AG09309 (cell line): ENCODE results near the gene NPHS1.

Source experiments
- DNase-seq: peaks from one replicate; pipeline ENCODE4 v3.0.0-alpha.2; 2010; ENCODE audit warnings: low read depth
- H3K4me3 ChIP-seq: 2 replicates; pipeline ENCODE4 v1.5.1; 2011; ENCODE audit warnings: mild to moderate bottlenecking, low read depth, low read length, moderate library complexity; ENCODE audit not compliant: control insufficient read depth
- TF ChIP-seq, protein P1 (sequence below): IDR thresholded peaks from 2 replicates; pipeline ENCODE4 v1.5.1; 2011; ENCODE audit warnings: mild to moderate bottlenecking, low read depth, low read length, inconsistent platforms; ENCODE audit not compliant: insufficient read depth, control insufficient read depth; ENCODE audit errors: missing control alignments

NPHS1 gene

DNA sequence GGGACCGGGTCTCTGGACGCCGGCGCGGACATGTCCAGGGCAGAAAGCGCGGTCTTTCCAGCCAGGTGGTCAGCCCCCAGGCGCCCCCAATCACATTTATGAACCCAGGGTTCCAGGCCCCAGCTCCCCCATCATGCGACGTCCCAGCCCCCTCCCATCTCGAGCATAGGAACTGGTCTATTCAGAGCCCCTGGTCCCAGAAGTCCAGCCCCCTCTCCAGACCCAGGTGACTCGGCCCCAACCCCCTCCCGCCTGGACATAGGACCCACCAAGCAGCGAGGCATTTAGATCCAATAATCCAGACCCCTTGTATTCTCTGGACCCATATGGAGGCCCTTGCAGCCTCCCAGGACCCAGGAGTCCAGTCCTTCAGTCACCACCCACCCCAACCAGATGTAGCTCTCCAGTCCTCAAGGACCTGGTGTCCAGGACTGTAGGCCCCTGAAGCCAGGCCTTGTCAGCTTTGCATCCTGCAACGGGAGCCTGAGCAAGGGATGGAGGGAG lies 16.6 kb upstream of the NPHS1 start:
- peak overlapping the region; percentile 27 for H3K4me3 ChIP-seq
- TF ChIP-seq, protein P1, sequence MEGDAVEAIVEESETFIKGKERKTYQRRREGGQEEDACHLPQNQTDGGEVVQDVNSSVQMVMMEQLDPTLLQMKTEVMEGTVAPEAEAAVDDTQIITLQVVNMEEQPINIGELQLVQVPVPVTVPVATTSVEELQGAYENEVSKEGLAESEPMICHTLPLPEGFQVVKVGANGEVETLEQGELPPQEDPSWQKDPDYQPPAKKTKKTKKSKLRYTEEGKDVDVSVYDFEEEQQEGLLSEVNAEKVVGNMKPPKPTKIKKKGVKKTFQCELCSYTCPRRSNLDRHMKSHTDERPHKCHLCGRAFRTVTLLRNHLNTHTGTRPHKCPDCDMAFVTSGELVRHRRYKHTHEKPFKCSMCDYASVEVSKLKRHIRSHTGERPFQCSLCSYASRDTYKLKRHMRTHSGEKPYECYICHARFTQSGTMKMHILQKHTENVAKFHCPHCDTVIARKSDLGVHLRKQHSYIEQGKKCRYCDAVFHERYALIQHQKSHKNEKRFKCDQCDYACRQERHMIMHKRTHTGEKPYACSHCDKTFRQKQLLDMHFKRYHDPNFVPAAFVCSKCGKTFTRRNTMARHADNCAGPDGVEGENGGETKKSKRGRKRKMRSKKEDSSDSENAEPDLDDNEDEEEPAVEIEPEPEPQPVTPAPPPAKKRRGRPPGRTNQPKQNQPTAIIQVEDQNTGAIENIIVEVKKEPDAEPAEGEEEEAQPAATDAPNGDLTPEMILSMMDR = no peak
- no peak for DNase-seq

DNA sequence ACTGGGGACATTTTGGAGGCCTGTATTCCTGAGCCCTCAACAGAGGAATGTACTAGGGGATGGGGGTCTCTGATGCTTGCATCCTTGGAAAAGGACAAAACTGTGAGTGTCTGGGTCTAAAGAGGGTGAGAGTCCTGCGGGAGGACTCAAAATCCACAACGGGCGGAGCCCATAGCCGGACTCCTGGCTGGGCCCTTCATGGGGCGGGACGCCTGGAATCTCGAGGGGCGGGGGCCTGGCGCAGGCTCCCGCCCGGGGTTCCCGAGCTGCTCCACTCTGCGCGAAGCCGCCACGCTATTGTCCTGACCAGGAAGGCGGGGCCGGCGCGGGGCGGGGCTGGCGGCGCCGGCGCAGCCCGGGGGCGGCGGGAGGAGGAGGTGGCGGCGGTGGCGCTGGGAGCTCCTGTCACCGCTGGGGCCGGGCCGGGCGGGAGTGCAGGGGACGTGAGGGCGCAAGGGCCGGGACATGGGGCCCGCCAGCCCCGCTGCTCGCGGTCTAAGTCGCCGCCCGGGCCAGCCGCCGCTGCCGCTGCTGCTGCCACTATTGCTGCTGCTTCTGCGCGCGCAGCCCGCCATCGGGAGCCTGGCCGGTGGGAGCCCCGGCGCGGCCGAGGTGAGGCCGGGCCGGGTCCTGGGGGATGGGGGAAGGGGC lies 16.0 kb upstream of the NPHS1 start, which contains the start of gene APLP1:
TSS of gene APLP1 (plus strand) at position 403 of the 651 bp plus-strand sequence. CDS start at position 466, 63 bp downstream.
- TF ChIP-seq, protein P1 = no peak
- peak within 1 kb of the TSS; percentile 27 for H3K4me3 ChIP-seq
- DNase-seq = no peak

DNA sequence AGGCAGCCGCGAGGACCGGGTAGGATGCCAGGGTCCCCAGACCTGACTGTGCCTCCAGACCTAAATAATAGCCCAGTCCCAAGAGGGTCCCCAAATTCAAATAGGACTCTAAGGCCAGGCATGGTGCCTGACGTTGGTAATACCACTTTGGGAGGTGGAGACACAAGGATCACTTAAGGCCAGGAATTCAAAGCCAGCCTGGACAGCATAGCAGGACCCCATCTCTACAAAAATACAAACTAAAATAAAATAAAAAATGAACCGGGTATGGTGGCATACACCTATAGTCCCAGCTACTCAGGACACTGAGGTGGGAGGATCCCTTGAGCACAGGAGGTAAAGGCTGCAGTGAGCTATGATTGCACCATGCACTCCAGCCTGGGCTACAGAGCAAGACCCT lies 10.7 kb upstream of the NPHS1 start:
- H3K4me3 ChIP-seq = no peak overlapping the region
- TF ChIP-seq, protein P1 = no peak
- DNase-seq = no peak

DNA sequence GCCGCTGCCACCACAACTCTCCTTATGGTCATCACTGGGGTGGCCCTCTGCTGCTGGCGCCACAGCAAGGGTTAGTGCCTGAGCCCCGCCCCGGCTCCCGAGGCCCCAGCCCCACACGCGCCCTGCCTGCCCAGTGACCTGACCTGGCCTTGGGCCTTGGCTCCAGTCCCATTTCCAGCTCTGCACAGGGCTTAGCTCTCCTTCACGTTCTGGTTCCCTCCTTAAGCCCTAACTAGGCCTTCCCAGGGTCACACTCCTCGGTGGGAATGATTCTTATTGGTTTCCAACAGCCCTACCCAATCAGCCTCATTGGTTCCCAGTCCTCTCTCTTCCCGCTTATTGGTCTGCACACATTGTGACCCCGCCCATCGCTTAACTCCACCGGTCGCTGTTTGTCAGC lies 10.2 kb upstream of the NPHS1 start:
- no peak overlapping the region for H3K4me3 ChIP-seq
- DNase-seq = no peak
- TF ChIP-seq, protein P1 = no peak

DNA sequence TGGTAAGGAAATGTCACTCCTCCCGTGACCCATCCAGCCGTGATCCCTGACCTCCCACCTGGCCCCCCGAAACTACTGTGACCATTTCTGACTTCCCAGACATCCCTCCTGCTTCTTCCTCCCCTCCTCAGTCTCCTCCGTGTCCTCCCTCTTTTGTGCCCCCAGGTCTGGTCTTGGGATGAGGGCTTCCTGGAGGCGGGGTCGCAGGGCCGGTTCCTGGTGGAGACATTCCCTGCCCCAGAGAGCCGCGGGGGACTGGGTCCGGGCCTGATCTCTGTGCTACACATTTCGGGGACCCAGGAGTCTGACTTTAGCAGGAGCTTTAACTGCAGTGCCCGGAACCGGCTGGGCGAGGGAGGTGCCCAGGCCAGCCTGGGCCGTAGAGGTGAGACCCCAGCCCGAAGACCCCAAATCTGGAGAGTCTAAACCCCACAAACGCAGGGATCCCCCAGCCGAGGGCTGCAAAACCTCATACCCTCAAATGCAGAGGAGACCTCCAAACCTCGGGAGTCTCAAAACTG lies 9.4 kb upstream of the NPHS1 start:
- TF ChIP-seq, protein P1 = no peak
- no peak for DNase-seq
- no peak overlapping the region for H3K4me3 ChIP-seq

DNA sequence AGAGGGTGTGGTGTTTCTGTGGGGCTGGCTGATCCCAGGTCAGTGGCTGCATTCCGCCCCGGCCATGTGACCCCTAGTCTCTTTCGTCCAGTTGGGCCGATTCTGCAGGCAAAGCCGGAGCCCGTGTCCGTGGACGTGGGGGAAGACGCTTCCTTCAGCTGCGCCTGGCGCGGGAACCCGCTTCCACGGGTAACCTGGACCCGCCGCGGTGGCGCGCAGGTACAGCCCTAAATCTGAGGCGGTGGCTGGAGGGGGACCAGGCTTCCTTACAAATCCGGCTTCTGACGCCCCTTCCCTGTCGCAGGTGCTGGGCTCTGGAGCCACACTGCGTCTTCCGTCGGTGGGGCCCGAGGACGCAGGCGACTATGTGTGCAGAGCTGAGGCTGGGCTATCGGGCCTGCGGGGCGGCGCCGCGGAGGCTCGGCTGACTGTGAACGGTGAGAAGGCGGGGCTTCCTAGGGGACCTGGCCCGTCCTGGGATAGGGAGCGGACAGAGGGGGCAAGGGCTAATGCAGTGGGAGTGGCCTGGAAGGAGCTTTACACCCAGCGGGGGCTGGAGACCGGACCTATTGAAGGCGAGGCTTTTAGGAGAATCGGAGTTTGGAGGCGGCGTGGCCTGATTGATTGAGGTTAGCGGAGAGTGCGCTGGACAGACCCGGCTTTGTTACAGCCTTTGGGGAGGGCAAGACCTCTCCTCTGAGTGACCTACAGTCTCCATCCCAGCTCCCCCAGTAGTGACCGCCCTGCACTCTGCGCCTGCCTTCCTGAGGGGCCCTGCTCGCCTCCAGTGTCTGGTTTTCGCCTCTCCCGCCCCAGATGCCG lies 8.7 kb upstream of the NPHS1 start:
- TF ChIP-seq, protein P1 = no peak
- no peak overlapping the region for H3K4me3 ChIP-seq
- no peak for DNase-seq
